IPS-NIHi7 (cell line): Measurements from ENCODE around the gene FAM131B.
"Not testable (repeated sequence)": the region's sequence is repeated elsewhere in the genome, so short reads cannot be mapped to it uniquely, and the experiment has no call there.

Experiments
- DNase-seq: peaks from one replicate; pipeline ENCODE4 v3.0.0; 2012; ENCODE audit warnings: mixed read lengths; ENCODE audit errors: extremely low spot score

FAM131B gene

GRCh38 chr7:143395187-143396149 lies 33.0 kb upstream of the FAM131B start:
- no peak for DNase-seq

GRCh38 chr7:143394777-143395176 lies 32.3 kb upstream of the FAM131B start:
- no peak for DNase-seq

GRCh38 chr7:143394068-143394467 lies 31.6 kb upstream of the FAM131B start:
- no peak for DNase-seq

- no peak for DNase-seq
These were observed 30.9 kb upstream of the FAM131B start for GRCh38 chr7:143393267-143394041.

- no peak for DNase-seq
These were observed 30.4 kb upstream of the FAM131B start for GRCh38 chr7:143392875-143393266.

GRCh38 chr7:143392427-143392826 lies 29.9 kb upstream of the FAM131B start:
- not testable (repeated sequence) for DNase-seq

GRCh38 chr7:143391462-143392404 lies 29.2 kb upstream of the FAM131B start:
- no peak for DNase-seq

GRCh38 chr7:143390773-143391317 lies 28.3 kb upstream of the FAM131B start:
- no peak for DNase-seq

- no peak for DNase-seq
These were observed 27.7 kb upstream of the FAM131B start for GRCh38 chr7:143390104-143390772.

- no peak for DNase-seq
These were observed 27.0 kb upstream of the FAM131B start for GRCh38 chr7:143389316-143390103.

- no peak for DNase-seq
These were observed 26.1 kb upstream of the FAM131B start for GRCh38 chr7:143388491-143389101.

GRCh38 chr7:143388051-143388450 lies 25.5 kb upstream of the FAM131B start:
- no peak for DNase-seq

- DNase-seq: no peak
These were observed 24.9 kb upstream of the FAM131B start for GRCh38 chr7:143387156-143387975.

GRCh38 chr7:143385891-143386781 lies 23.6 kb upstream of the FAM131B start:
- no peak for DNase-seq

- DNase-seq: no peak
These were observed 22.4 kb upstream of the FAM131B start for GRCh38 chr7:143384661-143385631.

GRCh38 chr7:143384148-143384547 lies 21.6 kb upstream of the FAM131B start:
- no peak for DNase-seq

GRCh38 chr7:143383642-143383957 lies 21.1 kb upstream of the FAM131B start:
- DNase-seq: no peak
